IPS-20b (cell line): ENCODE measurements around the gene AKNA.

Experiments
- H3K27ac ChIP-seq: one replicate; pipeline ENCODE4 v1.5.1; 2013; ENCODE audit warnings: low read length
- H3K27me3 ChIP-seq: 2 replicates; pipeline ENCODE4 v1.6.1; 2013; ENCODE audit warnings: mild to moderate bottlenecking, low read length, inconsistent platforms; ENCODE audit not compliant: insufficient read depth
- H3K36me3 ChIP-seq: 2 replicates; pipeline ENCODE4 v1.6.1; 2013; ENCODE audit warnings: low read depth, mild to moderate bottlenecking, inconsistent platforms, low read length, moderate library complexity; ENCODE audit not compliant: insufficient read depth
- H3K4me1 ChIP-seq: 2 replicates; pipeline ENCODE4 v1.6.1; 2013; ENCODE audit warnings: mild to moderate bottlenecking, control low read depth, inconsistent platforms, low read length, moderate library complexity; ENCODE audit not compliant: insufficient read depth
- H3K4me3 ChIP-seq: 2 replicates; pipeline ENCODE4 v1.5.1; 2013; ENCODE audit warnings: mild to moderate bottlenecking, low read length, inconsistent platforms
- H3K9ac ChIP-seq: 2 replicates; pipeline ENCODE4 v1.6.1; 2013; ENCODE audit warnings: low read depth, mild to moderate bottlenecking, inconsistent platforms, low read length, moderate library complexity
- H3K9me3 ChIP-seq: 2 replicates; pipeline ENCODE4 v1.6.1; 2013; ENCODE audit warnings: mild to moderate bottlenecking, low read depth, low read length, inconsistent platforms; ENCODE audit not compliant: insufficient read depth

AKNA gene

DNA sequence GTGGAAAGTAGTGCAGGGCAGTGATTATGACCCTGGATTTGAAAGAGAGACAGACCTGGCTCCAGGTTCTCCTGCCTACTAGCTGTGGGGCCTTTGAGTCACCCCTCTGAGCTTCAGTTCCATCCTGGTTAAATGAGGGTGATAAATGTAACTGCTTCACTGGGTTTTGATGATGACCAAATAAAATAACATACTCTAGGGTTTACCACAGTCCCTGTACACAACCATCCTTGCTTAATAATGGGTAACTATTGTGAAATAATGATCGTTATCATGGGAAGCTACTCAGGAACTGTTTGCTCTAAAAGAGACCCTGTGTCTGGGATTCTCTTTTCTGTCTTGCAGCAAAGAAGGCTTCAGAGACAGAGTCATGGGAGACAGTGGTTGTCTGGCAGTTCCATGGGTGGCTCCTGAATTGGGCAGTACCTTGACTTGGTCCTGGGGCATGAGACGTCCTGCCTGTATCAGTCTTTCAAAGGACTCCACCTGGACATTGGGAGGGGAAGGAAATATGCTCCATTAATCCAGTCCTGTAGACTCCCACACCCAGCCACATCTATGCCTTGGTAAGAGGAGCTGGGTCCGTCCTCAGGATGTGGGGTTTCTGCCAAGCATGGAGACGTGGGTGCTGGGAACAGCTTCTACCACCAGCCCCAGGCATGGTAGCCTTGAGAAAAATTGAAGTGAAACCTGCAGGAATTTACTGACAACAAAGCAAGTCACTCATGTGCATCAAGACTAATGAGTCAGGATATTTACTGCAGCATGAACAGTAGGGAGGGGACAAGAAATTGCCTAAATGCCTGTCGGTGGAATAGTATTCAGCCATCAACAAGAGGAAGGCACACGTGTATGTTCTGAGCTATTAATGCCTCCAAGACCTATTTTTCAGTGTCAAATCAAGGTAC is 23.4 kb downstream of the AKNA start:
- Histone ChIP-seq H3K9ac (no peak overlapping the region), H3K27ac (no peak overlapping the region), H3K4me3 (no peak overlapping the region), H3K9me3 (no peaks in the 10 kb centered on the region), H3K4me1 (peaks cover 4% of the 10 kb centered on the region; the same call in 1 of the 2 replicates), H3K27me3 (no peaks in the 10 kb centered on the region), H3K36me3 (peaks cover 77% of the 10 kb centered on the region)

GRCh38 chr9:114363424-114363823 is 24.4 kb downstream of the AKNA start:
- Histone ChIP-seq H3K4me3 (no peak overlapping the region), H3K27me3 (no peaks in the 10 kb centered on the region), H3K9ac (no peak overlapping the region), H3K27ac (no peak overlapping the region), H3K4me1 (no peaks in the 10 kb centered on the region), H3K36me3 (peaks cover 84% of the 10 kb centered on the region), H3K9me3 (no peaks in the 10 kb centered on the region)

GRCh38 chr9:114362394-114362793 is 25.4 kb downstream of the AKNA start:
- H3K9me3 ChIP-seq, result no peaks in the 10 kb centered on the region
- no peak overlapping the region for H3K27ac ChIP-seq
- no peaks in the 10 kb centered on the region for H3K4me1 ChIP-seq
- no peak overlapping the region for H3K9ac ChIP-seq
- peaks cover 84% of the 10 kb centered on the region for H3K36me3 ChIP-seq
- no peaks in the 10 kb centered on the region for H3K27me3 ChIP-seq
- H3K4me3 ChIP-seq, result no peak overlapping the region

DNA sequence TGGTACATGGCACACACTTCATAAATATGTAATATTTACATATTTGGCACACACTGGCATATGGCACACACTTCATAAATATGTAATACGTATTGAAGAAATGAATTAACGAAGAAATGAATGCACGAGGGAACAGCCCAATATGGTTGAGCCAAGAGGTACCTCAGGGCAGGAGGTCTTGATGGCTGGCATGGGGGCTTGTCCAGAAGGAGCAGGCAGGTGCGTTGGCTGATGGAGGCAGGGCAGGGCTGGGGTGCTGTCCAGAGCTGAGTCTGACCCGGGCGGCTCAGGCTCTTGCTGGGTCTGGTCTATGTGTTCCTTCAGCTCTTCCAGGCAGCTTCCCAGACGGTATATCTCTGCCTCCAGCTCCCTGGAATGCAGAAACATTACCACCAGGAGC is 26.2 kb downstream of the AKNA start:
- no peaks in the 10 kb centered on the region for H3K4me1 ChIP-seq
- no peak overlapping the region for H3K9ac ChIP-seq
- no peak overlapping the region for H3K4me3 ChIP-seq
- H3K36me3 ChIP-seq, result peaks cover 86% of the 10 kb centered on the region
- no peak overlapping the region for H3K27ac ChIP-seq
- no peaks in the 10 kb centered on the region for H3K9me3 ChIP-seq
- H3K27me3 ChIP-seq, result no peaks in the 10 kb centered on the region

DNA sequence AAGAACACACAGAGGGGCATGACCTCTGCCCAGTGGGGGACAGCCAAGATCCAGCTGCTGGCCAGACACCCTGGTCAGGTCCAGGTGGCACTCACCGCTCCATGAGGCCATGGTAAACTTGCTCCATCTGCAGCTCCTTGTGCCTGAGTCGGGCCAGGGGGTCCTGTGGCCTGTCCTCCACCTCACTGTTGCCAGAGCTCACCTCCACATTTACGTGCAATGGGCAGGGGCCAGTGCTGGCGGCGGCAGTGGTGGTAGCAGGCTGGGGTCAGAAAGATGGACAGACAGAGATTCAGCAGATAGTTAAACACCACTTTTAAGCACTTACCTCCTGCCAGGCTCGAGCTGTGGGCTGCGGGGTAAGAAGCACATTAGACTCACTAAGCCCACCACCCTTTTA is 28.0 kb downstream of the AKNA start:
- H3K27me3 ChIP-seq, result no peaks in the 10 kb centered on the region
- no peak overlapping the region for H3K4me3 ChIP-seq
- no peak overlapping the region for H3K27ac ChIP-seq
- H3K4me1 ChIP-seq, result no peaks in the 10 kb centered on the region
- no peaks in the 10 kb centered on the region for H3K9me3 ChIP-seq
- H3K9ac ChIP-seq, result no peak overlapping the region
- H3K36me3 ChIP-seq, result peaks cover 92% of the 10 kb centered on the region

- Histone ChIP-seq H3K27me3 (no peaks in the 10 kb centered on the region), H3K4me1 (no peaks in the 10 kb centered on the region), H3K27ac (no peak overlapping the region), H3K4me3 (no peak overlapping the region), H3K9ac (no peak overlapping the region; the same call in 1 of the 2 replicates), H3K36me3 (peaks cover 80% of the 10 kb centered on the region), H3K9me3 (no peaks in the 10 kb centered on the region)
Observed at GRCh38 chr9:114357911-114358328, 29.9 kb downstream of the AKNA start.

DNA sequence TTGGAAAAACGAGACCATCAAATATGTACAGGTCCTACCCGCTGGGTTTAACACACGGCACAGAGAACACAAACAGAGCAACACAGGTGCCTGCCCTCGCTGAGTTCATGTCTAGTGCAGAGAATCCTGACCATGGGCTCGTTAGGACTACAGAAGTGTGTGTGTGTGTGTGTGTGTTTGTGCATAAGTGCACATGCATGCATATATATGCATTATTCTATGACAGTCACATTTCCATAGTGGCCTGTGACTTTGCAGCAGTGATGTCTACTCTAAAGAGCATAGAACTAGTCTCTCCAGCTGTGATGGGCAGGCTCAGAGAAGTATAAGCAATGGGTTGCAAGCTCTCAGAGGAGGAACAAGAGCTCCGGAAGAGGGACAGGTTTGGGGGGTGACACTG is 30.4 kb downstream of the AKNA start:
- H3K4me3 ChIP-seq, result no peak overlapping the region
- no peak overlapping the region for H3K9ac ChIP-seq
- no peaks in the 10 kb centered on the region for H3K9me3 ChIP-seq
- H3K27ac ChIP-seq, result no peak overlapping the region
- H3K4me1 ChIP-seq, result no peaks in the 10 kb centered on the region
- H3K27me3 ChIP-seq, result no peaks in the 10 kb centered on the region
- peaks cover 80% of the 10 kb centered on the region for H3K36me3 ChIP-seq

DNA sequence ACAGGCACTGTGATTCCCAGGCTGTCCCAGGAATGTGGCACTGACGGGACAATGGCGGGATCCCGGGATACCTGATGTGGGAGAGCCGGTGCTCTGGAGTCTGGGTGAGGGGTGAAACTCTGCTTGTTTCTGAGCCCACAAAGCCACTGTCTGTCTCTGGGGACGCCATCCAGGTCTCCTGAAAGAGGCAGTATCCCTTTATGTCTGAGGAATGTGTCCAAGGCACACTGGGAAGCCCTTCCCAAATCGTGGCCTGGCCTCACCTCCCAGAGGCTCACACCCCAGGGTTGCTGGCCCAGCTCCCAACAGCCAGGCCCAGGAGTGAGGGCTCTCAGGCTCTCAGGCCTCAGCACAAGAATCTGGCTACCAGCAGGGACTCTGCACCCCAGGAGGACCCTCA is 31.0 kb downstream of the AKNA start:
- Histone ChIP-seq H3K9ac (no peak overlapping the region), H3K4me1 (no peaks in the 10 kb centered on the region), H3K9me3 (no peaks in the 10 kb centered on the region), H3K27me3 (no peaks in the 10 kb centered on the region), H3K27ac (no peak overlapping the region), H3K36me3 (peaks cover 75% of the 10 kb centered on the region), H3K4me3 (no peak overlapping the region)

DNA sequence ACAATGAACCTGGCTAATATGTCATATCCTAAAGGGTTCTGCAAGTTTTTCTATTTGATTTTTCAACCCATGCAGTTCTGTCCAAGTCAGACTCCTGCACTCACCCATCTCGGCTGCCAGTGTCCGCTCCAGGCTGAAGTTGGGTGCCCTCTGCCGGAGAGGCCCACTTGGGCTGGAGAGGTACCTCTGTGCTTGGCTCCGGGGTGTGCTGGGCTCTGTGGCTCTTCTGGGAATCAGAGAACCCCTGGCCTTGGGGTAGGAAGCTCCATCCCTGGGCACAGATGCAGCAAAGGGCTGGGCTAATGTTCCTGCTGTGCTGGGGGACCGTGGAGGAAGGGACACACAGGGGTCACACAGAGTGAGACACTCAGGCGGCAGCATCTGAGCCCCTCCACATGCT is 32.0 kb downstream of the AKNA start:
- no peaks in the 10 kb centered on the region for H3K4me1 ChIP-seq
- no peaks in the 10 kb centered on the region for H3K27me3 ChIP-seq
- H3K9me3 ChIP-seq, result no peaks in the 10 kb centered on the region
- no peak overlapping the region for H3K4me3 ChIP-seq
- H3K9ac ChIP-seq, result no peak overlapping the region
- no peak overlapping the region for H3K27ac ChIP-seq
- H3K36me3 ChIP-seq, result peaks cover 65% of the 10 kb centered on the region

DNA sequence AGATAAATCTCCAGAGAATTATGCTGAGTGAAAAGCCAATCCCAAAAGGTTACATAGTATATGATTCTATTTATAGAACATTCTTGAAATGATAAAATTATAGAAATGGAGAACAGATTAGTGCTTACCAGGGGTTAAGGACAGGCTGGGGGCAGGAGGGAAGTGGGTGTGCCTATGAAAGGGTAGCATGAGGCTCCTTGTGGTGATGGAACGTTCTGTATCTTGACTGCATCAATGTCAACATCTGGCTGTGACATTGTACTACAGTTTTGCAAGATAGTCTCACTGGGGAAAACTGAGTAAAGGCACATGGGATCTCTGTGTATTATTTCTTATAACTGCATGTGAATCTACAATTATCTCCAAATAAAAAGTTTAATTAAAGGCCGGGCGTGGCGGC is 35.9 kb downstream of the AKNA start:
- Histone ChIP-seq H3K9ac (no peak overlapping the region), H3K36me3 (peaks cover 60% of the 10 kb centered on the region), H3K4me3 (no peak overlapping the region), H3K4me1 (peaks cover 12% of the 10 kb centered on the region), H3K27me3 (no peaks in the 10 kb centered on the region), H3K9me3 (no peaks in the 10 kb centered on the region), H3K27ac (no peak overlapping the region)

GRCh38 chr9:114350636-114351401 is 37.0 kb downstream of the AKNA start:
- Histone ChIP-seq H3K27ac (no peak overlapping the region), H3K27me3 (no peaks in the 10 kb centered on the region), H3K9ac (no peak overlapping the region), H3K4me1 (peaks cover 12% of the 10 kb centered on the region), H3K4me3 (no peak overlapping the region), H3K36me3 (peaks cover 60% of the 10 kb centered on the region), H3K9me3 (no peaks in the 10 kb centered on the region)
